Trophoblast cell (in vitro differentiated cells and primary cell): ENCODE data around the gene NAAA.
"Not testable (repeated sequence)": the region's sequence is repeated elsewhere in the genome, so short reads cannot be mapped to it uniquely, and the experiment has no call there.

Experiments used
- DNase-seq, 2 donors: peaks; one replicate each; pipeline ENCODE4 v3.0.0-alpha.2; 2016
- H2AFZ ChIP-seq: 2 replicates; pipeline ENCODE4 v1.6.1; 2013; ENCODE audit warnings: low read length, moderate library complexity, mild to moderate bottlenecking; ENCODE audit not compliant: insufficient read depth, poor library complexity
- H2AK5ac ChIP-seq: 2 replicates; pipeline ENCODE4 v1.6.1; 2013; ENCODE audit warnings: mild to moderate bottlenecking, low read length
- H2BK120ac ChIP-seq: 2 replicates; pipeline ENCODE4 v1.6.1; 2013; ENCODE audit warnings: low read length, mild to moderate bottlenecking, moderate library complexity; ENCODE audit not compliant: insufficient read depth, poor library complexity
- H2BK12ac ChIP-seq: 2 replicates; pipeline ENCODE4 v1.6.1; 2013; ENCODE audit warnings: mild to moderate bottlenecking, low read length, moderate library complexity
- H2BK5ac ChIP-seq: 2 replicates; pipeline ENCODE4 v1.6.1; 2013; ENCODE audit warnings: low read length, low read depth, moderate library complexity, mild to moderate bottlenecking; ENCODE audit not compliant: poor library complexity
- H3K14ac ChIP-seq: 2 replicates; pipeline ENCODE4 v1.6.1; 2013; ENCODE audit warnings: mild to moderate bottlenecking, low read length
- H3K18ac ChIP-seq: 2 replicates; pipeline ENCODE4 v1.6.1; 2013; ENCODE audit warnings: mild to moderate bottlenecking, low read length
- H3K23ac ChIP-seq: 2 replicates; pipeline ENCODE4 v1.6.1; 2013; ENCODE audit warnings: low read length
- H3K27ac ChIP-seq: 2 replicates; pipeline ENCODE4 v1.5.1; 2013; ENCODE audit warnings: low read depth, mild to moderate bottlenecking, inconsistent platforms, low read length, moderate library complexity
- H3K27me3 ChIP-seq: 2 replicates; pipeline ENCODE4 v1.6.1; 2013; ENCODE audit warnings: inconsistent platforms, mild to moderate bottlenecking, low read length, moderate library complexity; ENCODE audit not compliant: insufficient read depth
- H3K36me3 ChIP-seq, 2 experiments: 1 replicate in 1 of 2; 2 replicates in 1 of 2; pipeline ENCODE4 v1.6.1; 2013; ENCODE audit warnings: low read length in 2 of 2, mild to moderate bottlenecking in 2 of 2, moderate library complexity in 1 of 2; ENCODE audit not compliant: insufficient read depth in 2 of 2, control insufficient read depth in 1 of 2
- H3K4ac ChIP-seq: 2 replicates; pipeline ENCODE4 v1.6.1; 2013; ENCODE audit warnings: low read depth, mild to moderate bottlenecking, low read length, moderate library complexity
- H3K4me1 ChIP-seq, 2 experiments: 1 replicate in 1 of 2; 2 replicates in 1 of 2; pipeline ENCODE4 v1.6.1; 2013; ENCODE audit warnings: low read length in 2 of 2, mild to moderate bottlenecking in 2 of 2, moderate library complexity in 1 of 2; ENCODE audit not compliant: insufficient read depth in 2 of 2, control insufficient read depth in 1 of 2
- H3K4me2 ChIP-seq: 2 replicates; pipeline ENCODE4 v1.6.1; 2013; ENCODE audit warnings: inconsistent platforms, mild to moderate bottlenecking, low read length, moderate library complexity
- H3K4me3 ChIP-seq: 2 replicates; pipeline ENCODE4 v1.5.1; 2013; ENCODE audit warnings: mild to moderate bottlenecking, low read depth, low read length, inconsistent platforms
- H3K79me1 ChIP-seq: one replicate; pipeline ENCODE4 v1.6.1; 2013; ENCODE audit warnings: low read length
- H3K79me2 ChIP-seq: 2 replicates; pipeline ENCODE4 v1.6.1; 2013; ENCODE audit warnings: low read length, mild to moderate bottlenecking; ENCODE audit not compliant: control insufficient read depth, insufficient read depth, poor library complexity
- H3K9ac ChIP-seq: 2 replicates; pipeline ENCODE4 v1.6.1; 2013; ENCODE audit warnings: mild to moderate bottlenecking, low read length
- H3K9me3 ChIP-seq: 2 replicates; pipeline ENCODE4 v1.6.1; 2013; ENCODE audit warnings: low read depth, mild to moderate bottlenecking, control low read depth, inconsistent platforms, low read length; ENCODE audit not compliant: insufficient read depth
- H4K12ac ChIP-seq: 2 replicates; pipeline ENCODE4 v1.6.1; 2013; ENCODE audit warnings: low read depth, mild to moderate bottlenecking, low read length, moderate library complexity
- H4K8ac ChIP-seq: 2 replicates; pipeline ENCODE4 v1.6.1; 2013; ENCODE audit warnings: low read depth, mild to moderate bottlenecking, low read length, moderate library complexity
- H4K91ac ChIP-seq: one replicate; pipeline ENCODE4 v1.6.1; 2013; ENCODE audit warnings: low read depth, mild to moderate bottlenecking, low read length, moderate library complexity
- WGBS: extraction: QIAGEN DNeasy Blood & Tissue Kit; methylation state at CpG from one replicate; pipeline ENCODE4 v1.1.7; 2013; ENCODE audit warnings: missing lambda C conversion rate; ENCODE audit not compliant: insufficient read length, insufficient coverage; ENCODE audit errors: extremely low coverage; 5-methylcytosine and 5-hydroxymethylcytosine counted together

The NAAA gene

GRCh38 chr4:75912968-75913367 is 27.8 kb downstream of the NAAA start:
- H2BK120ac ChIP-seq, result no peak overlapping the region
- no peak overlapping the region for H2BK12ac ChIP-seq
- no peak overlapping the region for H4K12ac ChIP-seq

DNA sequence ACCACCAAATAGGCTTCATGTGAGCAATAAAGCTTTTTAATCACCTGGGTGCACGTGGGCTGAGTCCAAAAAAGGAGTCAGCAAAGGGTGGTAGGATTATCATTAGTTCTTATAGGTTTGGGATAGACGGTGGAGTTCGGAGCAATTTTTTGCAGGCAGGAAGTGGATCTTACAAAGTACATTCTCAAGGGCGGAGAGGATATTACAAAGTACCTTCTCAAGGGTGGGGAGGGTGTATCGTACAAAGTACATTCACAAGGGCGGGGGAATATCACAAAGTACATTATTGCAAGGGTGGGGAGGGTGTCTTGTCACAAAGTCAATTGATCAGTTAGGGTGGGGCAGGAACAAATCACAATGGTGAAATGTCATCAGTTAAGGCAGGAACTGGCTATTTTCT is 30.0 kb downstream of the NAAA start:
- not testable (repeated sequence) for H4K8ac ChIP-seq, H3K36me3 ChIP-seq, H3K4ac ChIP-seq, H3K27ac ChIP-seq, H3K18ac ChIP-seq, DNase-seq, H2BK5ac ChIP-seq, H2AFZ ChIP-seq, H2AK5ac ChIP-seq, H3K14ac ChIP-seq, H3K4me1 ChIP-seq, H3K79me2 ChIP-seq, H3K4me2 ChIP-seq, H2BK120ac ChIP-seq, H2BK12ac ChIP-seq, H3K9ac ChIP-seq, H3K23ac ChIP-seq, H3K9me3 ChIP-seq, H4K12ac ChIP-seq, H3K4me3 ChIP-seq, H3K27me3 ChIP-seq, H3K79me1 ChIP-seq, H4K91ac ChIP-seq
- WGBS, result no CpG with 5 or more reads among the region's 6 CpGs

More at GRCh38 chr4:75912968-75913367, 27.8 kb downstream of the NAAA start:
- no peak overlapping the region for H3K14ac ChIP-seq
- H3K9me3 ChIP-seq, result no peaks in the 10 kb centered on the region
- H3K79me1 ChIP-seq, result no peaks in the 10 kb centered on the region
- H2BK5ac ChIP-seq, result no peak overlapping the region
- no peaks in the 10 kb centered on the region for H3K36me3 ChIP-seq
- no peak overlapping the region for H3K23ac ChIP-seq
- H3K4me3 ChIP-seq, result no peak overlapping the region
- no peaks in the 10 kb centered on the region for H3K4me1 ChIP-seq
- no peak overlapping the region for H3K27ac ChIP-seq
- no peak overlapping the region for H3K4me2 ChIP-seq
- no peaks in the 10 kb centered on the region for H3K79me2 ChIP-seq
- no CpG with 5 or more reads among the region's 6 CpGs for WGBS
- DNase-seq, result no peak
- H3K9ac ChIP-seq, result no peak overlapping the region
- H3K27me3 ChIP-seq, result no peaks in the 10 kb centered on the region
- H2AK5ac ChIP-seq, result no peak overlapping the region
- no peak overlapping the region for H3K4ac ChIP-seq
- no peak overlapping the region for H4K8ac ChIP-seq
- H2AFZ ChIP-seq, result no peak overlapping the region
- no peak overlapping the region for H4K91ac ChIP-seq
- H3K18ac ChIP-seq, result no peak overlapping the region

- Histone ChIP-seq H3K9me3 (peaks cover 2% of the 10 kb centered on the region), H2BK5ac (no peak overlapping the region)
Observed at GRCh38 chr4:75909405-75909804, 31.4 kb downstream of the NAAA start.

DNA sequence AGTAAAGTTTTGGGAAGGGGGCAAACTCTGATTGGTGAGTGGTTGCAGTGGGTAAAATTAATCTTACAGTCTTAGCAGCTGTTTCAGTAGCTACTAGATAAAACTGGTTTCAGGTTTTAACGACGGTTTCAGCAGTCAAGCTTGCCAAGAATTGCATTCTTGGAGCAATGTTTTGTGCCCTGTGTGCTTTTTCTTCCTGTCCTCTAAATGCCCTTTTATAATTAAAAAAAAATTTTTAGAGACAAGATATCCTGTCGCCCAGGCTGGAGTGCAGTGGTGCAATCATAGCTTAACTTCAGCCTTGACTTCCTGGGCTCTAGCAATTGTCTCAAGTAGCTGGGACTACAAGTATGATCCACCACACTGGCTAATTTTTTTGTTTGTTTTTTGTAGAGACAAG is 32.3 kb downstream of the NAAA start:
- Histone ChIP-seq H3K23ac (no peak overlapping the region), H4K12ac (no peak overlapping the region)

More at GRCh38 chr4:75909405-75909804, 31.4 kb downstream of the NAAA start:
- no CpG with 5 or more reads among the region's 5 CpGs for WGBS
- Histone ChIP-seq H3K27ac (no peak overlapping the region), H4K8ac (no peak overlapping the region), H3K36me3 (no peaks in the 10 kb centered on the region), H2BK120ac (no peak overlapping the region), H3K79me1 (no peaks in the 10 kb centered on the region), H4K12ac (no peak overlapping the region), H3K79me2 (no peaks in the 10 kb centered on the region), H3K14ac (no peak overlapping the region), H3K9ac (no peak overlapping the region), H3K4ac (no peak overlapping the region), H2BK12ac (no peak overlapping the region), H3K4me2 (no peak overlapping the region), H2AK5ac (no peak overlapping the region), H2AFZ (no peak overlapping the region), H3K4me3 (no peak overlapping the region), H3K23ac (no peak overlapping the region), H3K4me1 (no peaks in the 10 kb centered on the region), H3K27me3 (no peaks in the 10 kb centered on the region), H3K18ac (no peak overlapping the region), H4K91ac (no peak overlapping the region)
- DNase-seq, result no peak

More for the DNA sequence above, 32.3 kb downstream of the NAAA start:
- Histone ChIP-seq H3K18ac (no peak overlapping the region), H3K36me3 (no peaks in the 10 kb centered on the region), H3K79me2 (no peaks in the 10 kb centered on the region), H3K4me3 (no peak overlapping the region), H2BK5ac (no peak overlapping the region), H2AK5ac (no peak overlapping the region), H3K4ac (no peak overlapping the region), H3K27me3 (no peaks in the 10 kb centered on the region), H3K79me1 (no peaks in the 10 kb centered on the region), H2AFZ (no peak overlapping the region), H3K4me1 (no peaks in the 10 kb centered on the region), H3K9me3 (peaks cover 2% of the 10 kb centered on the region), H4K91ac (no peak overlapping the region), H3K9ac (no peak overlapping the region), H4K8ac (no peak overlapping the region), H2BK120ac (no peak overlapping the region), H3K4me2 (no peak overlapping the region), H2BK12ac (no peak overlapping the region), H3K27ac (no peak overlapping the region), H3K14ac (no peak overlapping the region)
- DNase-seq, result no peak
- no CpG with 5 or more reads among the region's 3 CpGs for WGBS
